ENCODE measurements around the gene CDH4.

The CDH4 gene

DNA sequence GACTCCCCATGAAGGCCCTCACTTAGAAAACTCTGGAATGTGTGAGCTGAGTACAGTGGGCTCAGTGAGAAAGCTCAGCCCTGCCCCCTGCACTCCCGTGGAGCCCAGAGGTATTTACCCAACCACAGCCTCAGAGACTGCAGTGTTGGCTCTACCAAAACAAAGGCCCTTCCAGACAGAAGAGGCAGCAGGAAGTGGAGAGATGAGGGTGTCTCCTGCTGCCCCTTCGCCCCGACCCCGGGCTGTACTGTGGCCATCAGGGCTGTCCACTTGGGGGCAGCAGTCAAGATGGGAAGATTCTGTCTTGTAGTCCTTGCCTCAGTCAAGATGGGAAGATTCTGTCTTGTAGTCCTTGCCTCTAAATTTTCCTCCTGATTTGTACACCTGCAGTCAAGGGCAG lies 472.3 kb downstream of the CDH4 start:
- H3K27ac ChIP-seq (ENCODE audit: low read depth, low read length) = no peak overlapping the region
- no peak for DNase-seq
- no peak overlapping the region for H3K9ac ChIP-seq (ENCODE audit: low read length)
- H2AFZ ChIP-seq (ENCODE audit: insufficient read depth, low read length, poor library complexity) = no peak overlapping the region
- no peak overlapping the region for H2BK120ac ChIP-seq (ENCODE audit: insufficient read depth, low read length, poor library complexity)
- H3K79me1 ChIP-seq (ENCODE audit: low read length) = no peaks in the 10 kb centered on the region
- no peaks in the 10 kb centered on the region for H3K36me3 ChIP-seq (ENCODE audit: control insufficient read depth in 1 of 2, insufficient read depth in 2 of 2, low read length in 2 of 2)
- no peaks in the 10 kb centered on the region for H3K27me3 ChIP-seq (ENCODE audit: insufficient read depth, low read length)
- no peak overlapping the region for H3K18ac ChIP-seq (ENCODE audit: low read length)
- H3K14ac ChIP-seq (ENCODE audit: low read length) = no peak overlapping the region
- no CpG with 5 or more reads among the region's 4 CpGs for WGBS (ENCODE audit: extremely low coverage, insufficient coverage, insufficient read length)
- no peaks in the 10 kb centered on the region for H3K79me2 ChIP-seq (ENCODE audit: control insufficient read depth, insufficient read depth, low read length, poor library complexity)
- H2BK12ac ChIP-seq (ENCODE audit: low read length) = no peak overlapping the region
- no peak overlapping the region for H4K91ac ChIP-seq (ENCODE audit: low read depth, low read length)
- no peak overlapping the region for H3K4me2 ChIP-seq (ENCODE audit: low read length)
- no peak overlapping the region for H4K8ac ChIP-seq (ENCODE audit: low read depth, low read length)
- no peak overlapping the region for H3K23ac ChIP-seq (ENCODE audit: low read length)
- no peak overlapping the region for H3K4me3 ChIP-seq (ENCODE audit: low read depth, low read length)
- H3K4me1 ChIP-seq (ENCODE audit: control insufficient read depth in 1 of 2, insufficient read depth in 2 of 2, low read length in 2 of 2) = no peaks in the 10 kb centered on the region
- H4K12ac ChIP-seq (ENCODE audit: low read depth, low read length) = no peak overlapping the region
- no peak overlapping the region for H3K4ac ChIP-seq (ENCODE audit: low read depth, low read length)
- H3K9me3 ChIP-seq (ENCODE audit: insufficient read depth, low read depth, low read length) = peaks cover 11% of the 10 kb centered on the region
- no peak overlapping the region for H2BK5ac ChIP-seq (ENCODE audit: low read depth, low read length, poor library complexity)
- no peak overlapping the region for H2AK5ac ChIP-seq (ENCODE audit: low read length)

DNA sequence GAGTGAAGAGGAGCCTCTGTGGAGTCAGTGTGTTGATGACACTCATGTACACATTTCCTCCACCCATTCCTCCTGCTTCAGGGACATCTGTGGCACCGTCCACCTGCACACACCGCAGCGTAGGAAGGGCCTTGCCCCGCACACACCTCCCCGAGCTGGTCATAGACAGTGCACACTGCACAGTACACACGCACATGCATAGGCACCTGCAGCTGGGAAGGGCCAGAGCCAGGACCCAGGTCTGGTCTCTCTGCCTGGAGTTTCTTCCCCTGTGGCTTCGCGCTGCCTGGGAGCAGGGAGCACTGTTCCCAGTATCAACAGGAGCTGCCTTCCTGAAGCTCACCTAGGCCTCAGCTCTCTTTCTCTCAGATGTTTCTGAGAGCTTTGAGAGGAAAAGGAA lies 473.1 kb downstream of the CDH4 start:
- no peaks in the 10 kb centered on the region for H3K79me1 ChIP-seq (ENCODE audit: low read length)
- no peak overlapping the region for H2AK5ac ChIP-seq (ENCODE audit: low read length)
- no peak overlapping the region for H3K4me3 ChIP-seq (ENCODE audit: low read depth, low read length)
- H3K36me3 ChIP-seq (ENCODE audit: control insufficient read depth in 1 of 2, insufficient read depth in 2 of 2, low read length in 2 of 2) = no peaks in the 10 kb centered on the region
- no peak overlapping the region for H3K4ac ChIP-seq (ENCODE audit: low read depth, low read length)
- H3K4me2 ChIP-seq (ENCODE audit: low read length) = no peak overlapping the region
- H2AFZ ChIP-seq (ENCODE audit: insufficient read depth, low read length, poor library complexity) = no peak overlapping the region
- H3K79me2 ChIP-seq (ENCODE audit: control insufficient read depth, insufficient read depth, low read length, poor library complexity) = no peaks in the 10 kb centered on the region
- no peak overlapping the region for H2BK120ac ChIP-seq (ENCODE audit: insufficient read depth, low read length, poor library complexity)
- no peak overlapping the region for H4K8ac ChIP-seq (ENCODE audit: low read depth, low read length)
- H3K9ac ChIP-seq (ENCODE audit: low read length) = no peak overlapping the region
- no CpG with 5 or more reads among the region's 8 CpGs for WGBS (ENCODE audit: extremely low coverage, insufficient coverage, insufficient read length)
- no peaks in the 10 kb centered on the region for H3K27me3 ChIP-seq (ENCODE audit: insufficient read depth, low read length)
- H3K14ac ChIP-seq (ENCODE audit: low read length) = no peak overlapping the region
- H3K23ac ChIP-seq (ENCODE audit: low read length) = no peak overlapping the region
- H3K4me1 ChIP-seq (ENCODE audit: control insufficient read depth in 1 of 2, insufficient read depth in 2 of 2, low read length in 2 of 2) = no peaks in the 10 kb centered on the region
- no peak overlapping the region for H4K12ac ChIP-seq (ENCODE audit: low read depth, low read length)
- no peak for DNase-seq
- no peak overlapping the region for H3K18ac ChIP-seq (ENCODE audit: low read length)
- no peak overlapping the region for H4K91ac ChIP-seq (ENCODE audit: low read depth, low read length)
- no peak overlapping the region for H2BK5ac ChIP-seq (ENCODE audit: low read depth, low read length, poor library complexity)
- H3K27ac ChIP-seq (ENCODE audit: low read depth, low read length) = no peak overlapping the region
- peaks cover 11% of the 10 kb centered on the region for H3K9me3 ChIP-seq (ENCODE audit: insufficient read depth, low read depth, low read length)
- no peak overlapping the region for H2BK12ac ChIP-seq (ENCODE audit: low read length)

DNA sequence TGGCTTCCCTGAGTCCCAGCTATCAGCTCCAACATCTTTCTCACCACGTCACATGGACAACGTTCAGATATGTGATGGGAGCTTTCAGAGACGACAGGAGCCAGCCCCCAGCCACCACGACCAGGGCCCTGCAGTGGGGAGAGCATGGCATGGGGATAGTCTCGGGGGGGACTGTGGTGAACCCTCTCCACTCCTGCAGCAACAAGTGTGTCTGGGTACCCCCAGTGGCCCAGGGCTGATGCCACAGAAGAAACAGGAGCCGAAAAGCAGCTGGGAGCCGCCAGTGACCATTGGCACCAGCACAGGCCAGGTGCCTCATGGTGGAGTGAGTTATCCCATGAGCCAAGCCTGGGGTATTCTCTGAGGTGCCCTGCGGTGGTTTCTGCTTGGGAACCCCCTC lies 473.9 kb downstream of the CDH4 start:
- Histone ChIP-seq H2AK5ac (ENCODE audit: low read length) (no peak overlapping the region), H3K4me3 (ENCODE audit: low read depth, low read length) (no peak overlapping the region), H3K4me1 (ENCODE audit: control insufficient read depth in 1 of 2, insufficient read depth in 2 of 2, low read length in 2 of 2) (no peaks in the 10 kb centered on the region), H3K27me3 (ENCODE audit: insufficient read depth, low read length) (no peaks in the 10 kb centered on the region), H3K79me2 (ENCODE audit: control insufficient read depth, insufficient read depth, low read length, poor library complexity) (no peaks in the 10 kb centered on the region), H3K23ac (ENCODE audit: low read length) (no peak overlapping the region), H4K91ac (ENCODE audit: low read depth, low read length) (no peak overlapping the region), H3K4ac (ENCODE audit: low read depth, low read length) (no peak overlapping the region), H3K9me3 (ENCODE audit: insufficient read depth, low read depth, low read length) (peaks cover 8% of the 10 kb centered on the region), H3K18ac (ENCODE audit: low read length) (no peak overlapping the region), H3K4me2 (ENCODE audit: low read length) (no peak overlapping the region), H2AFZ (ENCODE audit: insufficient read depth, low read length, poor library complexity) (no peak overlapping the region), H3K36me3 (ENCODE audit: control insufficient read depth in 1 of 2, insufficient read depth in 2 of 2, low read length in 2 of 2) (no peaks in the 10 kb centered on the region), H4K8ac (ENCODE audit: low read depth, low read length) (no peak overlapping the region), H3K27ac (ENCODE audit: low read depth, low read length) (no peak overlapping the region), H4K12ac (ENCODE audit: low read depth, low read length) (no peak overlapping the region), H2BK5ac (ENCODE audit: low read depth, low read length, poor library complexity) (no peak overlapping the region), H3K79me1 (ENCODE audit: low read length) (no peaks in the 10 kb centered on the region), H2BK12ac (ENCODE audit: low read length) (no peak overlapping the region), H2BK120ac (ENCODE audit: insufficient read depth, low read length, poor library complexity) (no peak overlapping the region), H3K14ac (ENCODE audit: low read length) (no peak overlapping the region), H3K9ac (ENCODE audit: low read length) (no peak overlapping the region)
- DNase-seq = no peak
- no CpG with 5 or more reads among the region's 8 CpGs for WGBS (ENCODE audit: extremely low coverage, insufficient coverage, insufficient read length)

DNA sequence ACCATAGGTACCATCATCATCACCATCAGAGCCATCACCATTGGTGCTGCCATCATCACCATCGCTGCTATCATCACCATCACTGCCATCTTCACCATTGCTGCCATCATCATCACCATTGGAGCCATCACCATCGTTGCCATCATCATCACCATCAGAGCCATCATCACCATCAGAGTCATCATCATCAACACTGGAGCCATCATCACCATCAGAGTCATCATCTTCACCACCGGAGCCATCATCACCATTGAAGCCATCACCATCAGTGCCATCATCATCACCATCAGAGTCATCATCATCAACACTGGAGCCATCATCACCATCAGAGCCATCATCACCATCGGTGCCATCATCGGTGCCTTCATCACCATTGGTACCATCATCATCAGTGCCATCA lies 474.9 kb downstream of the CDH4 start:
- Histone ChIP-seq H3K79me1 (ENCODE audit: low read length) (no peaks in the 10 kb centered on the region), H2AK5ac (ENCODE audit: low read length) (no peak overlapping the region), H3K4ac (ENCODE audit: low read depth, low read length) (no peak overlapping the region), H3K4me3 (ENCODE audit: low read depth, low read length) (no peak overlapping the region), H2BK12ac (ENCODE audit: low read length) (no peak overlapping the region), H3K9me3 (ENCODE audit: insufficient read depth, low read depth, low read length) (peaks cover 11% of the 10 kb centered on the region), H3K79me2 (ENCODE audit: control insufficient read depth, insufficient read depth, low read length, poor library complexity) (no peaks in the 10 kb centered on the region), H3K23ac (ENCODE audit: low read length) (no peak overlapping the region), H3K27ac (ENCODE audit: low read depth, low read length) (no peak overlapping the region), H3K36me3 (ENCODE audit: control insufficient read depth in 1 of 2, insufficient read depth in 2 of 2, low read length in 2 of 2) (no peaks in the 10 kb centered on the region), H3K27me3 (ENCODE audit: insufficient read depth, low read length) (no peaks in the 10 kb centered on the region), H4K91ac (ENCODE audit: low read depth, low read length) (no peak overlapping the region), H2BK5ac (ENCODE audit: low read depth, low read length, poor library complexity) (no peak overlapping the region), H3K4me2 (ENCODE audit: low read length) (no peak overlapping the region), H2BK120ac (ENCODE audit: insufficient read depth, low read length, poor library complexity) (no peak overlapping the region), H2AFZ (ENCODE audit: insufficient read depth, low read length, poor library complexity) (no peak overlapping the region), H4K8ac (ENCODE audit: low read depth, low read length) (no peak overlapping the region), H3K14ac (ENCODE audit: low read length) (no peak overlapping the region), H3K9ac (ENCODE audit: low read length) (no peak overlapping the region), H3K4me1 (ENCODE audit: control insufficient read depth in 1 of 2, insufficient read depth in 2 of 2, low read length in 2 of 2) (no peaks in the 10 kb centered on the region), H4K12ac (ENCODE audit: low read depth, low read length) (no peak overlapping the region), H3K18ac (ENCODE audit: low read length) (no peak overlapping the region)
- DNase-seq = no peak
- WGBS (ENCODE audit: extremely low coverage, insufficient coverage, insufficient read length) = no CpG with 5 or more reads among the region's 5 CpGs
